ENCODE results near the gene SAMD3.
A peak's percentile ranks its signal among the peaks of the same experiment; 100 is the strongest.
"Not testable (repeated sequence)": the region's sequence is repeated elsewhere in the genome, so short reads cannot be mapped to it uniquely, and the experiment has no call there.

SAMD3 gene

DNA sequence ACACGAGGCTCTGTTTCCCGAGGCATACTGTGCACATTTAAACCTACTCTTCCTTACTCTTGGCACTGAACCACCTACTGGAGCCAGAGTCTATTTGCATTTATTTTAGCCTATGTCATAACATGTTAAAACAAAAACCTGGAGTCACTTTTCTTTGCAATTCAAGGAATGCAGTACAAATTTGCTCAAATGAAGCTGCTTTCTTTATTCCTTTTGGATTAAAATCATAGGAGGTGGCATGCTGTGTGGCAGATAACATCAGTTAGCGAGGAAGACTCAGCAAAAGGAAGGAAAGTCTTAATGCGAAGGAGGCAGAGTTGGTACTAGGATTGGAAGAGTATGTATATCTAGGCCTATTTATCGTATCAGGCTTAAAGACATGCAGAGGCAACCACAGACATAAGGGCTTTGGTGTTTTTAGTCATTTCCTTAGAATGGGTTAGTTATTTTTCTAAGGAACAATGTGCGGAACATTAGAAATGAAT is 92.9 kb downstream of the SAMD3 start:
- peak; percentile 8 for DNase-seq (ENCODE audit: low spot score)

DNA sequence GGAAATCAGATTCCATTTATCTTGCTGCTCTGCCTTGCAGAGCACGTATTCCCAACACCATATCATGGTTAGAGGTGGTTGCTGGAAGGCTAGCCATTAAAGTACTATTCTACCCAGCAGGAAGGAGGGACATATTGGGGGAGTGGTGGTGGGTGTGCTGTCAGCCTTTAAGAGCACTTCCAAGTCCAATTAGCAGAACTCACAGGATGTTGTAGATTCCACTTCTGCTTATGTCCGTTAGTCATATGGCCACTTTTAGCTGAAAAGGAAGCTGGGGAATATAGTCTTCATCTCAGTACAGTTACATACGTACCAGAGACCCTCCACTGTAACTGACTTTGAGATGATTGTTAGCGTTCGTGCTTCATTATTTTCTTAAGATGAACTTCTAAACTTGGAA is 94.4 kb downstream of the SAMD3 start:
- DNase-seq (ENCODE audit: low spot score): no peak

DNA sequence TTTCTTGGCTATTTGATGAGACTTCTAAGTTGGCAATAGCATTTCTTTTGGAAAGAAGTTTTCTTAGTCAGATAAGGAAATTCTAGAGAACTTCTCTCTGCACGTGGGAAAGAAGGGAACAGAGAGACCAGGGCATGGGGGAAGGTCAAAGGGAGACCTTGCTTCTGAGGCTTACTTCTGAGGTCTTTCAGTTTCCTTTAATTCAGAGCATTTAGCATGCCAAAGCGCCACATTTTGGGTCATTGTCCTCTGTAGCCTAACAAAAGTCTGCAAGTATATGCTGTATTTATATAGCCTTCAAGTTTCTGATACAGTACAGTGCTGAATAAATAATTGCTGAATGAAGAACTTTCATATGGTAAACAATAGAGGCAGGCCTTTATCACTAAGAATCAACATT is 95.6 kb downstream of the SAMD3 start:
- DNase-seq (ENCODE audit: low spot score): no peak

DNA sequence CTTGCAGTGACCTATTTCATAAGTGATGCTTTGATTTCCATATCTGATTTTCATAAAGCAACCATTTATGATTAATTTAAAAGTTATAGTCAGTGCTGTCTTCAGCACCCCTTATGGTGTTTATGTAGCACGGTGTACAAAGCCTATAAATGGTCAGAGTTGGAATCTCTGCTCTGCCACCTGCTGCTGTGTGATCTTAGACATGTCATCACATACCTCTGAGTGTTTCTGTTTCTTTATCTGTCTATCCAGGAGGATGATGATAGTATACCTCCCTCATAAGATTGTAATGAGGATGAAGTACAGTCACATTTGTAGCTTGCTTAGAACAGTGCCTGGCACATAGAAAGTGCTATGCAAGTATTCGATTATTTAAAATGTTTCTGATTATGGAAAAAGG is 100.5 kb downstream of the SAMD3 start:
- no peak for DNase-seq (ENCODE audit: low spot score)

DNA sequence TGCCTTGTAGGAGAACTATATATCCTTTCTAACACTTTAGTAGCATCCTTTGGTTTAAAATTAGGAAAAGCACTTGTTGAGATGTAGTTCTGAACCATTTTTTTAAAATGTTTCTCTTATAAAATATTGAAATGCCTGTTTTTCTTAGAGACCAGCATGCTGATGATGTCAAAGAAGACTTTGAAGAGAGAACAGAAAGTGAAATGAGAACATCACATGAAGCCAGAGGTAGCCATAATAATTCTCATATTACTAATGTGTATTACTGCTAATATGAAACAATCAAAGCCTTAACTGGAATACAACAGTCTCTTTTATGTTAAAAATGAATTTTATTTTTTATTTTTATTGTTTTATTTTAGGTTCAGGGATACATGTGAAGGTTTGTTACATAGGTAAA is 102.0 kb downstream of the SAMD3 start:
- no peak for DNase-seq (ENCODE audit: low spot score)

DNA sequence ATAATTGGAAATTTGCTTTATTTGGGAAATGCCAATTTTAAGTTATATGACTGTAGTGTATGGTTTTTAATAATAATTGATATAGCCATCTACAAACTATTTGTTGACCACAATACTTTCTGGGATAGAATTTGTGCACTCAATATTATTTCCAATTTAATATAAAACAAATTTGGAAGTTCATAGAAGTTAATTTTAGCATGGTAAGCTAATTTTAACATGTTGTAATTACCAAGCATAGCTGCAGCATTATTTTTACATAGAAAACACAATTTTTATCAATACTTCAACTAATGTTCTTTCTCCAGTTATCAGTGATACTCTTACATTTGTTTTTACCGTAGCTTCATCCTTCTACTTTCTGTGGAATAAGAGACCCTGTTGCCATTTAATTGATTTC is 103.5 kb downstream of the SAMD3 start:
- DNase-seq (ENCODE audit: low spot score): no peak

DNA sequence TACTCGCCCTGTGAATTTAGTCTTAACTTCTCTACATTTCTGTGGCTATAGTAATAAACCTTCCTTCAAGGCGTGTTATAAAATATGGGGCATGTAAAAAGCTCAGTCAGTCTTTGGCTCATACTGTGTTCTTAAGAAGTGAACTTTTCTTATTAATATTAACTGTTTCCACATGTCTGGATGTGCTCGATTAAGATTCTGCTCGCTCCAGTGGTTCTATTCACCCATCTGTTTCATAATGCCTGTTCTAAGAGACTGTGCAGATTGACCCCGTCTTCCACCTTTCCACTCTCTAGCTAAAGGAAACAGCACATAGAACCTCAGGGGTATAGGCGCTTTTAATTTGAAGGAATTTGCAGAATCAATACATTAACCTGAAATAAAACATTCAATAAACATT is 104.5 kb downstream of the SAMD3 start:
- DNase-seq (ENCODE audit: low spot score): no peak

DNA sequence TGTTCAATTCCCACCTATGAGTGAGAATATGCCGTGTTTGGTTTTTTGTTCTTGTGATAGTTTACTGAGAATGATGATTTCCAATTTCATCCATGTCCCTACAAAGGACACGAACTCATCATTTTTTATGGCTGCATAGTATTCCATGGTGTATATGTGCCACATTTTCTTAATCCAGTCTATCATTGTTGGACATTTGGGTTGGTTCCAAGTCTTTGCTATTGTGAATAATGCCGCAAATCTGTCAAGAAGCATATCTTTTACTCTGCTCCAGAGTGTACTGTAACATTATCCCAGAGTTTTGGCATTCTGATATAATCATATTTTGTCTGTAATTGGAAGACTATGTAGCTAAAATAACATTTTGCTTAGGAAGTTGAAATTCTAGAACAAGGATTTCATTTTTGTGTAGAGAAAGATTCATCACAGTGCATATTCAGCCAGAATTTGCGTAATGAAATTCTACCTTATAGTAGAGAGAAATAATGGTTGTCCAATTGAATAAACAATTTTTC is 105.5 kb downstream of the SAMD3 start:
- not testable (repeated sequence) for DNase-seq (ENCODE audit: low spot score)

DNA sequence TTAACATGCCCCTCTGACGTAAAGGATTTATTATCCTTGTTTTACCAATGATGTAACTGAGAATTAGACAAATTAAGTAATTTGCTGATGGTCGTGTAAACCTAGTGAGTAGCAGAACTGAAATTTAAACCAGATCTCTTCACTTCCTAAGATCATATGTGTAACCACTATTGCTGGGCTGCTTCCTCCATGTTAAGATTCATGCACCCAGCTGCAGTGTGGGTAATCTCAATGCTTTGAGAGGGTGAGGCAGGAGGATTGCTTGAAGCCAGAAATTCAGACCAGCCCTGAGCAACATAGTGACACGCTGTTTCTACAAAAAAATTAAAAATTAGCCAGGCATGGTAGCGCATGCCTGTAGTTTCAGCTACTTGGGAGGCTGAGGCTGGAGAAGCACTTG is 106.5 kb downstream of the SAMD3 start:
- DNase-seq (ENCODE audit: low spot score): no peak

DNA sequence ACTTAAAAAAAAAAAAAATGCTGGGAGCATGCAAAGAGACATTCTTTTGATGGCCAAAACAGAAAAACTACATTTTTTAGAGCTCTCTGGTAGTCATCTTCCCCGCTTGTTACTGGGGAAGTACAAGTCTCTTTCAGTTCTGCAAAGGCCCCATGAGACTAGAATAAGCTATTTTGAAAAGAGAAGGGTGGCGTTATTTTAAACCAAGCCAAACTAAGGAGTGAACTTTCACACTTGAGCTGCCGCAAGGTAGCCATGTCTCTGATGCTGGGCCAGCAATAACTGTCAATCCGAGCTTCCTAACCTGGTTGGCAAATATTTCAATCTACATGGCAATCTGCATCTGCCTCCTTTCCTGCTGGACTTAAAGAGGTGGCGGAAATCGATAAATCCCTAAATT is 107.7 kb downstream of the SAMD3 start:
- no peak for DNase-seq (ENCODE audit: low spot score)

DNA sequence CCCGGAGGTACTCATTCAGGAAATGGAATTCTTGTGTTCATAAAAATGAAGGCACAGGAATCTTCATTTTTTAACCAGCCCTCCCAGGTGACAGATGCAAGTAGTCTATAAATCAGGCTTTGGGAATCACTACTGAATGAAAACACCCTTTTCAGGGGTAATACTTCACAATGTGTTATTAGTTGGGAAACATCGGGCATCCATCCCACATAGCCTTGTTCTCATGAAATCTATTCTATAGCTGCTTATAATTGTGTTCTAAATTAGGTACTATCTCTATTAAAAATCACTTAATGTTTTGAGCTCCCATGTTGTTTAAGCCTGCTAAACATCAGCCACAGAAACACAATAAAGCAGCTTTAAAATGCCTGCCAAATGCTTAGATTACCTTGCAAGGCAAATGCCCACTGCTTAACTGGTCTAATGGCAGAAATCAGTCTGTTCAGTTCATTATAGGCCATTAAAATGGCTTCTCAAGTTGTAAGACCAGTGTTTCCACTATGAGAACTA is 109.5 kb downstream of the SAMD3 start:
- DNase-seq (ENCODE audit: low spot score): no peak

DNA sequence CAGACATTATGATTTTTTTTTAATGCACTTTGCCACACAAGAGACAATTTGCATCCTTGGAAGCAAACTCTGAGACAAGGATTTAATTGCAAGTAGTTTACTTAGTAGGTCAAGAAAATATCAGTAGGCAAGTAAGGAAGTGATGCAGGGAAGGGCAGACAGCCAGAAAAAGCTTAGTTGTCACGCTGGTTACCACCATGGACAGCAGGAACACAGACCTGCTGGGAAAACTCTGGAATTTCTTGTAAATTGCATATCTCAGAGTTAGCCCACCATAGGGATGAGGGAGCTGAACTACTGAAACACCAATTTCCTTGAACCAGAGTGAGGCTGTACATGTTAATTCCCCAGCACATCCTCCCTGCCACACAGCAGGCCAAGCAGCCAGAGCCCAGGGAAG is 111.7 kb downstream of the SAMD3 start:
- no peak for DNase-seq (ENCODE audit: low spot score)

DNA sequence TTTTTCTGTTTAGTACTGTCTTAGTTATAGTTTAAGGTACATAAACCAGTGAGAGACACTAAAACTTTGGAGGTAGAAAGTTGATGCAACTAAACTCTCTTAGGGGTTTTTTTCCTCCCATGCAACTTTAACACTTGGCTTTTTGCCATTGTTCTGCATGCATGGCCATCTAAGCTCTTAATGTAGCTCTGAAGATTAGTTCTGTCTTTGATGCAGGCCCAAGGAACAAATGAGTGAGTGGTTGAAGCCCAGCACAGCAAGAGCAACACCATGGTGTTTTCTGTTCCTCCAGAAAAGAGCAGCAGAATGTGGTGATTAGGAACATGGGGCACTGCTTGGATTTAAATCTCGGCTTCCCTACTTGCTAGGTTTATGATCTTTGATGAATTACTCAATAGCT is 115.0 kb downstream of the SAMD3 start:
- DNase-seq (ENCODE audit: low spot score): no peak

DNA sequence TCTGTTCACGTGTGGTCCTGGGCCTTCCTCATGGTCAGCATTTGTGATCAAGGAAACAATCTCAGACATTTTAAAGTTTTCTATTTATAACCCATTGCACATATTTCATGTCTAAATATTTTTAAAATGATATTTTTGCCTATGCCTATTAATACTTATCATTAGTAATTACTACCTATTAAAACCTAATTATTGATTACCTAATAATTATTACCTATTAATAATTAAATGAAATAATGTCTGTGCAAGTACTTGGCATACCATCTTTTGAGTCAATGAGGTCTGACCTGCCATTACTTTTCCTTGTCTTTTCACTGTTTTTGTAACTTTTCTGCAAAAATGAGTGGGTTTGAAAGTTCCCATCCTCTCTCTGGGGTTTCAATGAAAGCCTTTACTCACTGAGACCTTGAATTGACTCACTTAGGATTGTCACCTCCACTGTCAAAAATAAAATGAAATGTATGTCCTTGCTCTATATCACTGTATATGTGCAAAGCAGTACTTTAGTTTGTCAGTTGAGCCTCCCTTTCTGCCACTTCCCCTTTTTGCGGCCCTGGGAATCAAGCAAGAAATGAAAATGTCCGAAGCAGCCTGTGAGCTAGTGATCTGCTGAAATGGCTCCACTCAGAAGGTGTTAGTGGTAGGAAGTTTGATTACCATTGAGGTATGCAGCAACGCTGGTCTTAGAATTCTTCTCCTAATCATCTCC is 116.6 kb downstream of the SAMD3 start:
- DNase-seq (ENCODE audit: low spot score): no peak

DNA sequence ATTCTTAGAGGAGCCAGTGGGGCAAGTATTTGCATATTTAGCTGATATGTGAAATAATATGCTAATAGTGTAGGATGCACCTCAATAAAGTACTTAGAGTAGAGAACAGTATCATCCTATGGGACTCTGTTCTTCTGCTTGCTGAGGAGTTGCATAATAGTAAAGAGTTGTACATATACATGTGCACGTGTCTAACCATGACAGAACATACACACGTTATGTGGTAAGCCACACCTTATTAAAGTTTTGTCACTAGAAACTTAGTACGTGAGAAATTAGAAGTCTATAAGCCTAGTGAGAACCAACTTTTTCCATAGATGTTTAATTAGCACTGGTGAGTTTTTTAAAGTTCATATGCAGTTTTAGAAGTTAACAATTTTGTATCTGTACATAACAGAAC is 123.6 kb downstream of the SAMD3 start:
- DNase-seq (ENCODE audit: low spot score): no peak

DNA sequence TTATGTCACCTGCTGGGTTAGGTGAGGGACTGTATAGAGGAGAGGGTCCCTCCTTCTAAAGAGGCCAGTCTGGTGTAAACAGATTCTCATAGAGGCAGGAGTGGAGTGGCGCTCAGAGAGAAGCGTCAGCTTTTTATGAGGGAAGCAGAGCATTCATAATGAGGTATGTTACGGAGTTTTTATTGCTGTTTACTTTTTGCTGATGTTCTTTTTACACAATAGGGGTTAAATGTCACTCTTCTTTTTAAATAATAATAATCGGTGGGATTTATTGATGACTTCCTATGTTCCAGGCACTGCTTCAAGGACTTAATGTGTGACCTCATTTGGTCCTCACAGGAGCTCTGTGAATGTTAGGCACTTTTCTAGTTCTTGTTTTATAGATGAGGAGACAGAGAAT is 124.4 kb downstream of the SAMD3 start:
- no peak for DNase-seq (ENCODE audit: low spot score)
